Erythroblast (primary cell): Measurements from ENCODE around the gene ELFN2.

Source experiments
- GATA1 ChIP-seq: IDR thresholded peaks from 2 replicates; pipeline ENCODE4 v1.6.1; 2011; ENCODE audit warnings: low read depth, mild to moderate bottlenecking, control low read depth, low read length, moderate library complexity
- POLR2A ChIP-seq: IDR thresholded peaks from 2 replicates; pipeline ENCODE4 v1.6.1; 2011; ENCODE audit warnings: mild to moderate bottlenecking, low read length

GRCh38 chr22:37416827-37417226, 10.5 kb downstream of the ELFN2 start:
- TF ChIP-seq POLR2A: no peak
- TF ChIP-seq GATA1: no peak
